MG63 (cell line): Measurements from ENCODE around the gene FERMT3. TPM values are rescaled to one million over a fixed set of nuclear protein-coding genes. Genes with fewer than 3 reads are reported as not detected.
"Not testable (repeated sequence)": the region's sequence is repeated elsewhere in the genome, so short reads cannot be mapped to it uniquely, and the experiment has no call there.

Experiments used
- DNase-seq: peaks from one replicate; pipeline ENCODE4 v3.0.0-alpha.2; 2020
- H3K27me3 ChIP-seq: fragments of 250-450 bp; sonication (Bioruptor Pico); 2 replicates; pipeline ENCODE4 v1.5.1; 2020; ENCODE audit warnings: mild to moderate bottlenecking, moderate library complexity
- H3K36me3 ChIP-seq: fragments of 250-450 bp; sonication (Bioruptor Pico); 2 replicates; pipeline ENCODE4 v1.5.1; 2020; ENCODE audit warnings: mild to moderate bottlenecking, moderate library complexity
- H3K4me3 ChIP-seq: fragments of 250-450 bp; sonication (Bioruptor Pico); 2 replicates; pipeline ENCODE4 v1.5.1; 2020; ENCODE audit warnings: mild to moderate bottlenecking, moderate library complexity
- H3K9me3 ChIP-seq: fragments of 250-450 bp; sonication (Bioruptor Pico); 2 replicates; pipeline ENCODE4 v1.5.1; 2020; ENCODE audit warnings: mild to moderate bottlenecking, moderate library complexity
- total RNA-seq: library from RNA; depleted of rRNA; stranded (reverse); fragments of >200 nt; shearing (Covaris generic); gene quantifications from 2 replicates; pipeline ENCODE4 v1.2.3, GENCODE V29; 2014; ENCODE audit warnings: low replicate concordance; rRNA removed

The FERMT3 gene
- total RNA-seq, result not detected in 2 replicates

GRCh38 chr11:64206457-64207255 lies at the start of gene FERMT3:
Gene FERMT3, plus strand, starts transcription at chr11:64206721. Its CDS starts 644 bp downstream, at chr11:64207365.
- Histone ChIP-seq H3K27me3 (no peaks in the 10 kb centered on the region), H3K4me3 (no peak within 1 kb of the TSS), H3K36me3 (peaks cover 52% of the 10 kb centered on the region), H3K9me3 (no peaks in the 10 kb centered on the region)
- DNase-seq, result no peak

- H3K9me3 ChIP-seq, result no peaks in the 10 kb centered on the region
- no peak overlapping the region for H3K4me3 ChIP-seq
- no peaks in the 10 kb centered on the region for H3K27me3 ChIP-seq
- DNase-seq, result no peak
- H3K36me3 ChIP-seq, result no peaks in the 10 kb centered on the region
These were observed 48.7 kb upstream of the FERMT3 start for GRCh38 chr11:64157631-64158394.

- no peak overlapping the region for H3K4me3 ChIP-seq
These were observed 45.5 kb upstream of the FERMT3 start for GRCh38 chr11:64161037-64161436.

GRCh38 chr11:64162769-64163168 lies 43.8 kb upstream of the FERMT3 start:
- not testable (repeated sequence) for H3K27me3 ChIP-seq, H3K36me3 ChIP-seq, DNase-seq, H3K4me3 ChIP-seq, H3K9me3 ChIP-seq

More at GRCh38 chr11:64161037-64161436, 45.5 kb upstream of the FERMT3 start:
- Histone ChIP-seq H3K36me3 (no peaks in the 10 kb centered on the region), H3K27me3 (no peaks in the 10 kb centered on the region), H3K9me3 (no peaks in the 10 kb centered on the region)
- no peak for DNase-seq

GRCh38 chr11:64163951-64164350 lies 42.6 kb upstream of the FERMT3 start:
- Histone ChIP-seq H3K36me3 (no peaks in the 10 kb centered on the region), H3K27me3 (no peaks in the 10 kb centered on the region), H3K9me3 (no peaks in the 10 kb centered on the region), H3K4me3 (no peak overlapping the region)
- DNase-seq, result no peak

- Histone ChIP-seq H3K36me3 (no peaks in the 10 kb centered on the region), H3K27me3 (no peaks in the 10 kb centered on the region), H3K9me3 (no peaks in the 10 kb centered on the region), H3K4me3 (peak overlapping the region; percentile 65)
- peak; percentile 64 for DNase-seq
These were observed 41.9 kb upstream of the FERMT3 start for GRCh38 chr11:64164392-64165312.

- Histone ChIP-seq H3K4me3 (peak overlapping the region; percentile 65), H3K36me3 (no peaks in the 10 kb centered on the region), H3K27me3 (no peaks in the 10 kb centered on the region), H3K9me3 (no peaks in the 10 kb centered on the region)
- peak; percentile 33 for DNase-seq
These were observed 41.1 kb upstream of the FERMT3 start for GRCh38 chr11:64165481-64165841.

- DNase-seq, result peak; percentile 90
- Histone ChIP-seq H3K9me3 (no peaks in the 10 kb centered on the region), H3K27me3 (no peaks in the 10 kb centered on the region), H3K36me3 (no peaks in the 10 kb centered on the region), H3K4me3 (peak within 1 kb of the TSS; percentile 65)
These were observed 40.5 kb upstream of the FERMT3 start, which contains the start of gene MACROD1 for GRCh38 chr11:64165842-64166635. Gene MACROD1, minus strand, starts transcription at chr11:64166113. Its CDS starts 119 bp downstream, at chr11:64165994.

- Histone ChIP-seq H3K4me3 (no peak overlapping the region), H3K9me3 (peaks cover 4% of the 10 kb centered on the region), H3K36me3 (no peaks in the 10 kb centered on the region; the same call in 1 of the 2 replicates), H3K27me3 (no peaks in the 10 kb centered on the region)
- DNase-seq, result no peak
These were observed 36.1 kb upstream of the FERMT3 start for GRCh38 chr11:64170419-64170818.

- H3K27me3 ChIP-seq, result no peaks in the 10 kb centered on the region
- DNase-seq, result no peak
- no peak overlapping the region for H3K4me3 ChIP-seq
- no peaks in the 10 kb centered on the region; the same call in 1 of the 2 replicates for H3K36me3 ChIP-seq
- peaks cover 4% of the 10 kb centered on the region for H3K9me3 ChIP-seq
These were observed 32.7 kb upstream of the FERMT3 start for GRCh38 chr11:64173616-64174355.

GRCh38 chr11:64176751-64177150 lies 29.8 kb upstream of the FERMT3 start:
- H3K9me3 ChIP-seq, result peaks cover 4% of the 10 kb centered on the region
- DNase-seq, result no peak
- H3K4me3 ChIP-seq, result no peak overlapping the region
- H3K36me3 ChIP-seq, result no peaks in the 10 kb centered on the region; the same call in 1 of the 2 replicates
- no peaks in the 10 kb centered on the region for H3K27me3 ChIP-seq

- DNase-seq, result no peak
- Histone ChIP-seq H3K27me3 (no peaks in the 10 kb centered on the region), H3K4me3 (no peak overlapping the region), H3K36me3 (no peaks in the 10 kb centered on the region; the same call in 1 of the 2 replicates), H3K9me3 (peaks cover 4% of the 10 kb centered on the region)
These were observed 28.3 kb upstream of the FERMT3 start for GRCh38 chr11:64178203-64178602.

- Histone ChIP-seq H3K4me3 (no peak overlapping the region), H3K9me3 (no peaks in the 10 kb centered on the region; the same call in 1 of the 2 replicates), H3K36me3 (no peaks in the 10 kb centered on the region), H3K27me3 (no peaks in the 10 kb centered on the region)
- DNase-seq, result no peak
These were observed 27.4 kb upstream of the FERMT3 start for GRCh38 chr11:64178951-64179639.

- no peak for DNase-seq
- Histone ChIP-seq H3K9me3 (no peaks in the 10 kb centered on the region), H3K4me3 (no peak overlapping the region), H3K27me3 (no peaks in the 10 kb centered on the region), H3K36me3 (no peaks in the 10 kb centered on the region; the same call in 1 of the 2 replicates)
These were observed 25.6 kb upstream of the FERMT3 start for GRCh38 chr11:64180891-64181290.
